K562 (cell line): ENCODE results near the gene IDNK. TPM values are rescaled to one million over a fixed set of nuclear protein-coding genes. Genes with fewer than 3 reads are reported as not detected.
A peak's percentile ranks its signal among the peaks of the same experiment; 100 is the strongest.

ENCODE experiments used
- BCL6 ChIP-seq: fragments of 250-450 bp; sonication (Bioruptor Pico); IDR thresholded peaks from 2 replicates; pipeline ENCODE4 v1.4.0; 2020
- CBX8 ChIP-seq: fragments of 200-600 bp; sonication (generic); IDR thresholded peaks from 2 replicates; pipeline ENCODE4 v1.6.1; 2012; ENCODE audit warnings: borderline replicate concordance, mixed run types, low read depth, mild to moderate bottlenecking, moderate library complexity, mixed read lengths, low read length, control low read depth, inconsistent platforms; ENCODE audit not compliant: poor library complexity, severe bottlenecking; ENCODE audit errors: extremely low read depth
- PHF8 ChIP-seq: fragments of 200-600 bp; sonication (generic); IDR thresholded peaks from 2 replicates; pipeline ENCODE4 v1.6.1; 2012; ENCODE audit warnings: mixed run types, mild to moderate bottlenecking, inconsistent platforms, low read length, moderate library complexity, borderline replicate concordance
- TBL1XR1 ChIP-seq, 2 experiments: IDR thresholded peaks; 2 replicates each; pipeline ENCODE4 v1.6.1; 2012; ENCODE audit warnings: improper control_type of control experiment in 2 of 2, low read length in 2 of 2, mild to moderate bottlenecking in 1 of 2
- ZC3H11A ChIP-seq: IDR thresholded peaks from 2 replicates; pipeline ENCODE4 v1.6.1; 2012; ENCODE audit warnings: low read depth, low read length, improper control_type of control experiment
- polyA plus RNA-seq, 8 experiments: library from polyadenylated mRNA; depleted of rRNA in 4 of 8; stranded (reverse) in 5 of 8; unstranded in 3 of 8; fragments of >200 nt; fragmentation: Nextera tagmentation in 2 of 8; fragmentation: Illumina TruSeq in 1 of 8; extraction: Ambion mirVana in 2 of 8; extraction: Trizol in 1 of 8; gene quantifications; 2 replicates each; pipeline versions ENCODE4 v1.2.1 to v1.2.3, GENCODE V29; 2011 to 2014; ENCODE audit warnings: inconsistent platforms in 1 of 8, missing spikeins in 1 of 8
- total RNA-seq, 7 experiments: library from RNA; depleted of rRNA in 6 of 7; stranded (reverse); fragments of >200 nt in 6 of 7; fragmentation: Illumina TruSeq in 2 of 7; extraction: Trizol in 2 of 7; gene quantifications; 2 replicates each; pipeline versions ENCODE4 v1.2.1 to v1.2.3, GENCODE V29; 2011 to 2021; ENCODE audit warnings: low replicate concordance in 1 of 7
- TF ChIP-seq, protein P1 (sequence below), 2 experiments: fragments of 450-650 bp in 1 of 2; sonication (generic) in 1 of 2; formaldehyde crosslinking in 1 of 2; IDR thresholded peaks; 2 replicates each; pipeline versions ENCODE4 v1.7.1 to v1.9.0; 2016 to 2022; ENCODE audit warnings: inconsistent platforms in 1 of 2, mild to moderate bottlenecking in 1 of 2, missing genetic modification reagents in 1 of 2
- TF ChIP-seq, protein P2 (sequence below): sonication (generic); formaldehyde crosslinking; IDR thresholded peaks from 2 replicates; pipeline ENCODE4 v1.8.0; 2022; ENCODE audit warnings: mild to moderate bottlenecking, missing genetic modification reagents, borderline replicate concordance
- TF ChIP-seq, protein P3 (sequence below): fragments of 450-650 bp; IDR thresholded peaks from 2 replicates; pipeline ENCODE4 v1.6.1; 2016; ENCODE audit warnings: borderline replicate concordance
- TF ChIP-seq, protein P4 (sequence below): sonication (generic); formaldehyde crosslinking; IDR thresholded peaks from 2 replicates; pipeline ENCODE4 v1.5.0; 2020; ENCODE audit warnings: missing genetic modification reagents
- TF ChIP-seq, protein P5 (sequence below): fragments of 200-800 bp; sonication (Bioruptor generic); IDR thresholded peaks from 2 replicates; pipeline ENCODE4 v1.6.1; 2017; ENCODE audit warnings: missing genetic modification characterization, missing compliant biosample characterization

IDNK gene
- total and polyA plus RNA-seq, 9 of the 15 experiments (the other 6 are each of a cell fraction or from before 2014, with no cell fraction given): 0.41 to 1.1 (median 0.55) TPM

DNA sequence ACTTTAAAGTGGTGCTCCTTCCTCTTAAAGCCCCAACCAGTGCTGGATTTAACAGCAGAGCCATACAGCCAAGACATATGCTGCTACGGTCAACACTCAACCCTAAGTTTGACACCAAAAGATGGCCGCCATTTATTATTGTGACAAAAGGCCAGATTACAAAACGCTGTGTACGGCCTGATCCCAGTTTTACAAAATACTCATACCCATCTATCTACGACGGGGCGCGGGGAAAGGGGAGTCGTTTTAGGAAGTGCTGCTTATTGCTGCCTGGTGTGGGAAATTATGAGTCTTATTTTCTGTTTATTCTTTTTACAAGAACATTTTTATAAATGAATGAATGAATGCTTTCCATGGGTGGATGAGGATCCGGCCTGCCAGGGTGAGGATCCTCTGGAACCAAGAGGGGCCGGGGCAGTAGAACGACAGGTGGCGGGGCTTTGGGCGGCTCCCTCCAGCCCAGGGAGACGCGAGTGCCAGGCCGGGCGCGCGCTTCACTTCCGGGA lies 457 bp upstream of the IDNK start (continued):
- TF ChIP-seq, protein P1, sequence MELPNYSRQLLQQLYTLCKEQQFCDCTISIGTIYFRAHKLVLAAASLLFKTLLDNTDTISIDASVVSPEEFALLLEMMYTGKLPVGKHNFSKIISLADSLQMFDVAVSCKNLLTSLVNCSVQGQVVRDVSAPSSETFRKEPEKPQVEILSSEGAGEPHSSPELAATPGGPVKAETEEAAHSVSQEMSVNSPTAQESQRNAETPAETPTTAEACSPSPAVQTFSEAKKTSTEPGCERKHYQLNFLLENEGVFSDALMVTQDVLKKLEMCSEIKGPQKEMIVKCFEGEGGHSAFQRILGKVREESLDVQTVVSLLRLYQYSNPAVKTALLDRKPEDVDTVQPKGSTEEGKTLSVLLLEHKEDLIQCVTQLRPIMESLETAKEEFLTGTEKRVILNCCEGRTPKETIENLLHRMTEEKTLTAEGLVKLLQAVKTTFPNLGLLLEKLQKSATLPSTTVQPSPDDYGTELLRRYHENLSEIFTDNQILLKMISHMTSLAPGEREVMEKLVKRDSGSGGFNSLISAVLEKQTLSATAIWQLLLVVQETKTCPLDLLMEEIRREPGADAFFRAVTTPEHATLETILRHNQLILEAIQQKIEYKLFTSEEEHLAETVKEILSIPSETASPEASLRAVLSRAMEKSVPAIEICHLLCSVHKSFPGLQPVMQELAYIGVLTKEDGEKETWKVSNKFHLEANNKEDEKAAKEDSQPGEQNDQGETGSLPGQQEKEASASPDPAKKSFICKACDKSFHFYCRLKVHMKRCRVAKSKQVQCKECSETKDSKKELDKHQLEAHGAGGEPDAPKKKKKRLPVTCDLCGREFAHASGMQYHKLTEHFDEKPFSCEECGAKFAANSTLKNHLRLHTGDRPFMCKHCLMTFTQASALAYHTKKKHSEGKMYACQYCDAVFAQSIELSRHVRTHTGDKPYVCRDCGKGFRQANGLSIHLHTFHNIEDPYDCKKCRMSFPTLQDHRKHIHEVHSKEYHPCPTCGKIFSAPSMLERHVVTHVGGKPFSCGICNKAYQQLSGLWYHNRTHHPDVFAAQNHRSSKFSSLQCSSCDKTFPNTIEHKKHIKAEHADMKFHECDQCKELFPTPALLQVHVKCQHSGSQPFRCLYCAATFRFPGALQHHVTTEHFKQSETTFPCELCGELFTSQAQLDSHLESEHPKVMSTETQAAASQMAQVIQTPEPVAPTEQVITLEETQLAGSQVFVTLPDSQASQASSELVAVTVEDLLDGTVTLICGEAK (IDR thresholded peaks at IDR 0.05): 0 out of 2 replicates have a peak, but pooled peaks have one; percentile 53
- TF ChIP-seq, protein P1 (CRISPR knock-in tag; IDR thresholded peaks at IDR 0.05): no peak
- TF ChIP-seq, protein P2, sequence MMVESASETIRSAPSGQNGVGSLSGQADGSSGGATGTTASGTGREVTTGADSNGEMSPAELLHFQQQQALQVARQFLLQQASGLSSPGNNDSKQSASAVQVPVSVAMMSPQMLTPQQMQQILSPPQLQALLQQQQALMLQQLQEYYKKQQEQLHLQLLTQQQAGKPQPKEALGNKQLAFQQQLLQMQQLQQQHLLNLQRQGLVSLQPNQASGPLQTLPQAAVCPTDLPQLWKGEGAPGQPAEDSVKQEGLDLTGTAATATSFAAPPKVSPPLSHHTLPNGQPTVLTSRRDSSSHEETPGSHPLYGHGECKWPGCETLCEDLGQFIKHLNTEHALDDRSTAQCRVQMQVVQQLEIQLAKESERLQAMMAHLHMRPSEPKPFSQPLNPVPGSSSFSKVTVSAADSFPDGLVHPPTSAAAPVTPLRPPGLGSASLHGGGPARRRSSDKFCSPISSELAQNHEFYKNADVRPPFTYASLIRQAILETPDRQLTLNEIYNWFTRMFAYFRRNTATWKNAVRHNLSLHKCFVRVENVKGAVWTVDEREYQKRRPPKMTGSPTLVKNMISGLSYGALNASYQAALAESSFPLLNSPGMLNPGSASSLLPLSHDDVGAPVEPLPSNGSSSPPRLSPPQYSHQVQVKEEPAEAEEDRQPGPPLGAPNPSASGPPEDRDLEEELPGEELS: no peak
- TF ChIP-seq CBX8: no peak
- TF ChIP-seq, protein P3, sequence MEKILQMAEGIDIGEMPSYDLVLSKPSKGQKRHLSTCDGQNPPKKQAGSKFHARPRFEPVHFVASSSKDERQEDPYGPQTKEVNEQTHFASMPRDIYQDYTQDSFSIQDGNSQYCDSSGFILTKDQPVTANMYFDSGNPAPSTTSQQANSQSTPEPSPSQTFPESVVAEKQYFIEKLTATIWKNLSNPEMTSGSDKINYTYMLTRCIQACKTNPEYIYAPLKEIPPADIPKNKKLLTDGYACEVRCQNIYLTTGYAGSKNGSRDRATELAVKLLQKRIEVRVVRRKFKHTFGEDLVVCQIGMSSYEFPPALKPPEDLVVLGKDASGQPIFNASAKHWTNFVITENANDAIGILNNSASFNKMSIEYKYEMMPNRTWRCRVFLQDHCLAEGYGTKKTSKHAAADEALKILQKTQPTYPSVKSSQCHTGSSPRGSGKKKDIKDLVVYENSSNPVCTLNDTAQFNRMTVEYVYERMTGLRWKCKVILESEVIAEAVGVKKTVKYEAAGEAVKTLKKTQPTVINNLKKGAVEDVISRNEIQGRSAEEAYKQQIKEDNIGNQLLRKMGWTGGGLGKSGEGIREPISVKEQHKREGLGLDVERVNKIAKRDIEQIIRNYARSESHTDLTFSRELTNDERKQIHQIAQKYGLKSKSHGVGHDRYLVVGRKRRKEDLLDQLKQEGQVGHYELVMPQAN: 0 out of 2 replicates have a peak, but pooled peaks have one; percentile 28
- no peak for TF ChIP-seq PHF8
- no peak for TF ChIP-seq ZC3H11A
- TF ChIP-seq TBL1XR1 (IDR thresholded peaks at IDR 0.05; ENCODE audit: low read length in 2 of 2): no peak
- TF ChIP-seq, protein P4, sequence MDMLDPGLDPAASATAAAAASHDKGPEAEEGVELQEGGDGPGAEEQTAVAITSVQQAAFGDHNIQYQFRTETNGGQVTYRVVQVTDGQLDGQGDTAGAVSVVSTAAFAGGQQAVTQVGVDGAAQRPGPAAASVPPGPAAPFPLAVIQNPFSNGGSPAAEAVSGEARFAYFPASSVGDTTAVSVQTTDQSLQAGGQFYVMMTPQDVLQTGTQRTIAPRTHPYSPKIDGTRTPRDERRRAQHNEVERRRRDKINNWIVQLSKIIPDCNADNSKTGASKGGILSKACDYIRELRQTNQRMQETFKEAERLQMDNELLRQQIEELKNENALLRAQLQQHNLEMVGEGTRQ: no peak
- TF ChIP-seq BCL6 (CRISPR knock-in tag): no peak
- TF ChIP-seq, protein P5, sequence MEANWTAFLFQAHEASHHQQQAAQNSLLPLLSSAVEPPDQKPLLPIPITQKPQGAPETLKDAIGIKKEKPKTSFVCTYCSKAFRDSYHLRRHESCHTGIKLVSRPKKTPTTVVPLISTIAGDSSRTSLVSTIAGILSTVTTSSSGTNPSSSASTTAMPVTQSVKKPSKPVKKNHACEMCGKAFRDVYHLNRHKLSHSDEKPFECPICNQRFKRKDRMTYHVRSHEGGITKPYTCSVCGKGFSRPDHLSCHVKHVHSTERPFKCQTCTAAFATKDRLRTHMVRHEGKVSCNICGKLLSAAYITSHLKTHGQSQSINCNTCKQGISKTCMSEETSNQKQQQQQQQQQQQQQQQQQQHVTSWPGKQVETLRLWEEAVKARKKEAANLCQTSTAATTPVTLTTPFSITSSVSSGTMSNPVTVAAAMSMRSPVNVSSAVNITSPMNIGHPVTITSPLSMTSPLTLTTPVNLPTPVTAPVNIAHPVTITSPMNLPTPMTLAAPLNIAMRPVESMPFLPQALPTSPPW (CRISPR knock-in tag): peak; percentile 70; the same call in 1 of the 2 replicates
